Astrocyte of the spinal cord (primary cell): ENCODE data around the gene EPB41L4A.

ENCODE experiments used
- DNase-seq: peaks from one replicate; pipeline ENCODE4 v3.0.0; 2011; ENCODE audit warnings: low read depth, low spot score
- H3K4me3 ChIP-seq: 2 replicates; pipeline ENCODE4 v1.5.1; 2011; ENCODE audit warnings: low read depth, mild to moderate bottlenecking, low read length, moderate library complexity
- CTCF ChIP-seq: IDR thresholded peaks from 2 replicates; pipeline ENCODE4 v1.5.1; 2012; ENCODE audit warnings: low read depth, mild to moderate bottlenecking, low read length, inconsistent platforms
- in situ Hi-C: cut with HindIII; loops from 2 replicates; pipeline ENCODE4 v1.10.0; 2017; ENCODE audit warnings: low sequenced_read_pairs

EPB41L4A gene

GRCh38 chr5:112348915-112349314, 70.2 kb downstream of the EPB41L4A start:
- DNase-seq: no peak
- H3K4me3 ChIP-seq: no peak overlapping the region
- TF ChIP-seq CTCF: no peak
- in situ Hi-C loops: no loop called here

- H3K4me3 ChIP-seq: no peak overlapping the region
- DNase-seq: no peak
- in situ Hi-C loops: no loop called here
- TF ChIP-seq CTCF: no peak
Observed at GRCh38 chr5:112348387-112348786, 70.7 kb downstream of the EPB41L4A start.

GRCh38 chr5:112346411-112347044, 72.5 kb downstream of the EPB41L4A start:
- no peak for TF ChIP-seq CTCF
- in situ Hi-C loops: no loop called here
- no peak for DNase-seq
- no peak overlapping the region for H3K4me3 ChIP-seq

GRCh38 chr5:112344540-112344939, 74.5 kb downstream of the EPB41L4A start:
- H3K4me3 ChIP-seq: no peak overlapping the region
- in situ Hi-C loops: no loop called here
- TF ChIP-seq CTCF: no peak
- DNase-seq: no peak

- no peak overlapping the region for H3K4me3 ChIP-seq
- no peak for DNase-seq
- no peak for TF ChIP-seq CTCF
- in situ Hi-C loops: no loop called here
Observed at GRCh38 chr5:112342389-112342788, 76.7 kb downstream of the EPB41L4A start.

GRCh38 chr5:112339761-112340160, 79.3 kb downstream of the EPB41L4A start:
- no peak for TF ChIP-seq CTCF
- H3K4me3 ChIP-seq: no peak overlapping the region
- in situ Hi-C loops: no loop called here
- DNase-seq: no peak
